Stimulated activated CD8-positive, alpha-beta memory T cell treated with anti-CD3 and anti-CD28 coated beads, Interleukin-2, amount 100 ng/mL, for 1 hour (primary cell): ENCODE measurements around the gene FHOD3.
"Not testable (repeated sequence)": the region's sequence is repeated elsewhere in the genome, so short reads cannot be mapped to it uniquely, and the experiment has no call there.

Experiments
- DNase-seq, 2 donors: peaks; one replicate each; pipeline ENCODE4 v3.0.0-alpha.2; 2020; ENCODE audit warnings: low read depth in 2 of 2

The FHOD3 gene

DNA sequence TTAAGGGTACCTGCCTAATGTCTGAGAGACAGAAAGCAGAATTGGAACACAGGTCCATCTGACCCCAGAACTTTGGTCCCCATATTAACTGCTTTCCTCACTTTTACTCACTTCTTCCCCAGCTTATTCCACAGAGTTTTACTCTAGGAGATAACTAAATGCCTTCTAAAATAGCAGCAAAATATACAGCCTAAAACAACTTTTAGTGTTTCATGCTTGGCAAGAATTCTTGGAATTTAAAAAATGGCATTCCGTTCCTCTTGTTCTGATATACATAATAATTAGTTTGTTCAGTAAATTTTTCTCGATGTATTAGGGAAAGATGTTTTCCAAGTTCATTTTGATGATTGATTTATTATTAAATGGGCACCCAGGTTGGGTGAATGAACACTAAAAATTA is 151.9 kb downstream of the FHOD3 start:
- DNase-seq: no peak

DNA sequence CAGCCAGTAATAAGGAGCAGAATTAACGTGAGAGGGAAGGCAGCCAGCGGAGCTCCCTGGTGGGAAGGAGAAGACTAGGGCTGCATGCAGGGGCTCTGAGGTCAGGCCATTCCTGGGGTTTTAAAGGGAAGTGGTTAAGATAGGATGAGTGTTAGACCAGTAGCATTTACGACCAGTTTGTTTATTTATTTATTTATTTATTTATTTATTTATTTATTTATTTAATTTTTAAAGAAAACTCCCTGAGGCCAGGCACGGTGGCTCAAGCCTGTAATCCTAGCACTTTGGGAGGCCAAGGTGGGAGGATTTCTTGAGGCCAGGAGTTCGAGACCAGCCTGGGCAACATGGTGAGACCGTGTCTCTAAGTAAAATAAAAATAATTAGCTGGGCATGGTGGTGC is 152.8 kb downstream of the FHOD3 start:
- no peak for DNase-seq

- DNase-seq: no peak
These were observed 154.1 kb downstream of the FHOD3 start for GRCh38 chr18:36451454-36452251.

- DNase-seq: no peak
These were observed 156.7 kb downstream of the FHOD3 start for GRCh38 chr18:36454245-36454644.

- no peak for DNase-seq
These were observed 157.4 kb downstream of the FHOD3 start for GRCh38 chr18:36454848-36455458.

GRCh38 chr18:36455931-36456330 is 158.4 kb downstream of the FHOD3 start:
- DNase-seq: no peak

- no peak for DNase-seq
These were observed 159.1 kb downstream of the FHOD3 start for GRCh38 chr18:36456622-36457021.

DNA sequence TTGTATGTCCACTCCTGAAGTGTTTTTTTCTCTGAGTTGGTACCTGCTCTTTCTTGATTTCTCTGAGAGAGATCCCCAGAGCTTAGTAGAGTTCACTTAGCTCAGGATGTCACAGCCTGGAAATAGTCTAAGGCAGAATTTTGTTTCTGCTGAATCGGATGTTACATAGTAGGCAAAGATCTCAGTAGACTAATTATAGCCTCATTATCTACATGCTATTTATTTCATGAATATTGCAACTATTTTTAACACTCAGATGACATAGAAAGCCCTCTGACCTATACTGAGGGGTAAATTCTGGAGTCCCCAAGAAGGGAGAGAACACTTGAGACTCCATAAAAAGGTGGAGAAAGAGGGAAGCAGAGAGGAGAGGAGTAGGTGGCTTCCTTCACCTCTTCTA is 160.2 kb downstream of the FHOD3 start:
- DNase-seq: no peak

GRCh38 chr18:36458306-36458705 is 160.8 kb downstream of the FHOD3 start:
- no peak for DNase-seq

GRCh38 chr18:36459203-36459602 is 161.7 kb downstream of the FHOD3 start:
- no peak for DNase-seq

DNA sequence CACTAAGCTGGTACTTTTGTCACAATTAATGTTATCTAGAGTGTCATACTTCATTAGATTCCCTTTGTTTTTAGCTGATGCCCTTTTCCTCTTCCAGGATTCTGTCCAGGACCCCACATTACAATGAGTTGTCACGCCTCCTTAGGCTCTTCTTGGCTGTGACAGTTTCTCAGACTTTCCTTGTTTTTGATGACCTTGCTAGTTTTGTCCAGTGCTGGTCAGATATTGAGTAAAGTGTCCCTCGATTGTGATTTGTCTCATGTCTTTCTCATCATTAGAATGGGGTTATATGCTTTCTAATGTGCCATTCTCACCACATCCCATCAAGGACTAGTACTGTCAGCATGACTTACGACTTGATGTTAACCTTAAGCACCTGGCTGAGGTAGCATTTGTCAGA is 162.3 kb downstream of the FHOD3 start:
- DNase-seq: no peak

GRCh38 chr18:36460324-36460850 is 162.9 kb downstream of the FHOD3 start:
- DNase-seq: no peak

- DNase-seq: no peak
These were observed 163.3 kb downstream of the FHOD3 start for GRCh38 chr18:36460854-36461253.

DNA sequence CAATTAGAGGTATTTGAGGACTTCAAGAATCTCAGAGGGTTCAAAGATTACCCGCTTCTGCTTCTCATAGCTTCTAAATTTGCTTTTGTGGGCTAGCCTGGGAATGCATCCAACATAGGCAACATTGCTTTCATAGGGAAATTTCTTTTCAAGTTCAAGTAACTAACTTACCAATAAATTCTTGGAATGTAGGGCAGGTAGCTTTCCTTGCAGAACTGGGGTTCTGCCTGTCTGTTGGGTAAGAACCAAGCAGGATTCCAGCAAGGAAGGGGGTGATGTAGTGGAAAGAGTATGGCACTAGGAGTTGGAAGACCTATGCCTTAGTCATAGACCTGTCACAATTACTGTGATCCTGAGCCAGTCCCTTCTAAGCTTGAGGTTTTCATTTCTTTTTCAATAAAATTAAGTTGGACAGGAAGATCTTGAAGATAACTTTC is 164.1 kb downstream of the FHOD3 start:
- DNase-seq: no peak

DNA sequence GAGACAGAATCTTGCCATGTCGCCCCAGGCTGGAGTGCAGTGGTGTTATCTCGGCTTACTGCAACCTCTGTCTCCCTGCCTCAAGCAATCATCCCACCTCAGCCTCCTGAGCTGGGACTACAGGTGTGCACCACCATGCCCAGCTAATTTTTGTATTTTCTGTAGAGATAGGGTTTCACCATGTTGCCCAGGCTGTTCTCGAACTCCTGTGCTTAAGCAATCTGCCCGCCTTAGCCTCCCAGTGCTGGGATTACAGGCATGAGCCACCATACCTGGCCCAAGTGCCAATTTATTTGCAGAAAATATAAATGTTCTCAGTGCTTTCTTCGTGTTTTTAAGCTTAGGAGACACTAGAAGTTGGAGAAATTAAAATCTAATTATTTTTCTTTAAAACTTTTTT is 166.0 kb downstream of the FHOD3 start:
- DNase-seq: not testable (repeated sequence)

GRCh38 chr18:36464126-36464651 is 166.7 kb downstream of the FHOD3 start:
- DNase-seq: no peak

- no peak for DNase-seq
These were observed 167.8 kb downstream of the FHOD3 start for GRCh38 chr18:36465276-36465675.

DNA sequence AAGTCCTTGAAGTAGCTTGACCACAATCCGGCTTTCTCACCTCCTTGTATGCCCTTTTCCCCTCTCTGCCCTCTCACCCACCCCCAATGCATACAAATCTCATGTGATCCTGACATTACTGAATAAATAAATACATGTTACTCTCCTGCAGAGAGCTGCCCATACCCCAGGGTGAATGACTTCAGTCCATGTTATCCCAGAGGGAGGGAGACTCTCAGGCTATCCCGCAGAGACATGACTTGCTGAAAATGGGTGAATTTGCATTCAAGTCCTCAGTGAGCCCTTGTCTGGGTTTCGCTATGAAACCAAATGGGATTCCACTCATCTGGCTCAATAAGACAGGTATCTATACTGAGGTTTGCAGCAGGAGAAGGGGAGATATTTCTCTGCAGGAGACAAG is 168.5 kb downstream of the FHOD3 start:
- DNase-seq: no peak

DNA sequence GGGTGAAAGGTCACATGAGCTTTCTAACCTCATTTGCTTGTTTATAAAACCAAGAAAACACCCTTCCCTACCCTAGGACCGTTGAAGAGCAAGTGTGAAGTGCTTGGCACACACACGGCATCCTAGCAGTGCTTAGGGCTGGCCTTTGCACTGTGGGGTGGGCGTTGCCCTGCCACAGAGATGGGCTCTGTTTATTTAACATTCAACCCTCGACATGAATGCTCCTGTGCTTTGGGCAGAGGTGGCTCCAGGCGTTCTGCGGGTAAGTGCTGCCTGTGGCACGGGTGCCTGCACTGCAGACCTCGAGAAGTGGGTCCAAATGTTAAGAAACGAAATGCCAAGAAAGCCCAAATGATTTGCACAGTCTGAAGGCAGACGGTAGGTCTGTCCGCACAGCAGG is 170.1 kb downstream of the FHOD3 start:
- no peak for DNase-seq

GRCh38 chr18:36468161-36468560 is 170.6 kb downstream of the FHOD3 start:
- no peak for DNase-seq

DNA sequence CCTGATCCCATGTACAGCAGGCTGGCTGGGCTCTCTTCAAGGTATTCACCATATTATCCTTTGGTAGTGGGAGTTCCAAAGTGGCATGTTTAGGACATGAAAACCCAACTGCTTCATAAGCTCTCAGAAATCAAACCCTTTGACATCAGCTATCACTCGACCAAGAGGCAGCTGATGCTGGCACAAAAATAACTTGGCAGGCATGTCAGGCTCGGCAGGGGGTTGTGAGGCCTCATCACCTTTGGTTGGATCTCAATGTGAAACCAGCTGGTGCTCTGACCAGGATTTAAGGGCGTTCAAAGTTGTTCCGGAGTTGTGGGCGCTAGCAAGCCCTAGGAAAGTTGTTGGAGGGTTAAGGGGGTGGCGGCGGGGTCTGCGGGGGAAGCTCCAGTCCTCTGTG is 171.9 kb downstream of the FHOD3 start:
- DNase-seq: no peak

DNA sequence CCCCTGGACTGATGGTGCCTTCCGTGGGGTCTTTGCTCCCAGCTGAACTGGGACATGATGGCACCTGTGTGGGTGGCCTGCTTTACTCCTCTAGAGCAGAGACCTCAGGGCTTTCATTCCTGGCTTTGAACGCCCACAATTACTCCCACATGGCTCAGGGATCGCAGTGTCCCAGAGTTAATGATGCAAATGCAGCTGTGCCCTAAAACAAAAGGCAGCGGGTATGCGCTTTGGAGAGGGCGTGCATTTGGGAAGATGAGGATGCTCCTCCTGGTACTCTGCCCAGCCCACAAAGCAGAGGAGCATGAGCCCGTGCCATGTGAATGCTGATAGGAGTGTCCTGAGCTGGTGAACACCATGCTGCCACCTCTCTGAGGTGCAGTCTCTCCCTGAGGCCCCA is 173.4 kb downstream of the FHOD3 start:
- no peak for DNase-seq

DNA sequence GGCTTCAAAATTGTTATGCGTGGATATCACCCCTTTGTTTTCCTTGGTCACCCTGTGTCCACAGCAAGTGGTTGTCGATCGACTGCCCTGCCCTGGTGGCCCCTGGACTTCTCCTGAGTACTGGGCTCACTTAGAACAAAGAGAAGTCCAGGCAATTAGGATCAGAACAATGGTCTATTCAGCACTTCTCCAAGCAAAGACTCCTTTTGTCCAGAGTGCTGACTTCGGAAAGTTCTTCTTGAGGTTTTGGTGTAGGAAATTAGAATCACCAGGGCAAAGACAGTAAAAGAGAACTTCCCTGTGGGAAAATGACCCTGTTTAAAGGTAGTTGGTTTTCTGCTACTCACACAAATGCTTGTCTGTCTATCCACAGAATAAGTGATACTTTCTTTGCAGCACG is 173.9 kb downstream of the FHOD3 start:
- DNase-seq: no peak
